ENCODE measurements around the gene ATRNL1. TPM values are rescaled to one million over a fixed set of nuclear protein-coding genes. Genes with fewer than 3 reads are reported as not detected.

Gene ATRNL1
- total RNA-seq, 1 donor from 2014 or later, result 2.9 TPM

GRCh38 chr10:115945701-115946445 lies 852.7 kb downstream of the ATRNL1 start:
- no peaks in the 10 kb centered on the region for H3K36me3 ChIP-seq
- no peaks in the 10 kb centered on the region for H3K4me1 ChIP-seq
- H3K9me3 ChIP-seq (replicated peaks), result no peaks in the 10 kb centered on the region
- no peak overlapping the region for H3K4me3 ChIP-seq
- TF ChIP-seq CTCF (IDR thresholded peaks at IDR 0.05; ENCODE audit: borderline replicate concordance), result no peak
- no peak overlapping the region for H3K27ac ChIP-seq (replicated peaks)
- H3K27me3 ChIP-seq (ENCODE audit: low read depth), result no peaks in the 10 kb centered on the region
- intact Hi-C loops (cut with micrococcal nuclease), result no loop called here
- no peak for DNase-seq

- H3K27ac ChIP-seq (replicated peaks), result no peak overlapping the region
- no peaks in the 10 kb centered on the region for H3K9me3 ChIP-seq (replicated peaks)
- H3K4me3 ChIP-seq, result no peak overlapping the region
- H3K36me3 ChIP-seq, result no peaks in the 10 kb centered on the region
- DNase-seq, result no peak
- H3K27me3 ChIP-seq (ENCODE audit: low read depth), result no peaks in the 10 kb centered on the region
- intact Hi-C loops (cut with micrococcal nuclease), result no loop called here
- H3K4me1 ChIP-seq, result no peaks in the 10 kb centered on the region
- TF ChIP-seq CTCF (IDR thresholded peaks at IDR 0.05; ENCODE audit: borderline replicate concordance), result no peak
Observed at GRCh38 chr10:115947104-115947503, 853.9 kb downstream of the ATRNL1 start.

GRCh38 chr10:115948465-115948864 lies 855.3 kb downstream of the ATRNL1 start:
- DNase-seq, result no peak
- no peak overlapping the region for H3K4me3 ChIP-seq
- no peak overlapping the region for H3K27ac ChIP-seq (replicated peaks)
- no peaks in the 10 kb centered on the region for H3K9me3 ChIP-seq (replicated peaks)
- H3K4me1 ChIP-seq, result no peaks in the 10 kb centered on the region
- intact Hi-C loops (cut with micrococcal nuclease), result no loop called here
- no peaks in the 10 kb centered on the region for H3K36me3 ChIP-seq
- TF ChIP-seq CTCF (IDR thresholded peaks at IDR 0.05; ENCODE audit: borderline replicate concordance), result peak; percentile 60
- no peaks in the 10 kb centered on the region for H3K27me3 ChIP-seq (ENCODE audit: low read depth)

GRCh38 chr10:115949282-115949844 lies 856.2 kb downstream of the ATRNL1 start:
- intact Hi-C loops (cut with micrococcal nuclease), result no loop called here
- no peak for TF ChIP-seq CTCF (IDR thresholded peaks at IDR 0.05; ENCODE audit: borderline replicate concordance)

GRCh38 chr10:115950320-115950719 lies 857.2 kb downstream of the ATRNL1 start:
- Histone ChIP-seq H3K27me3 (ENCODE audit: low read depth) (no peaks in the 10 kb centered on the region), H3K27ac (replicated peaks) (no peak overlapping the region), H3K4me1 (no peaks in the 10 kb centered on the region), H3K36me3 (no peaks in the 10 kb centered on the region), H3K9me3 (replicated peaks) (no peaks in the 10 kb centered on the region), H3K4me3 (no peak overlapping the region)
- no peak for TF ChIP-seq CTCF (IDR thresholded peaks at IDR 0.05; ENCODE audit: borderline replicate concordance)
- no peak for DNase-seq
- intact Hi-C loops (cut with micrococcal nuclease), result no loop called here

More at GRCh38 chr10:115949282-115949844, 856.2 kb downstream of the ATRNL1 start:
- Histone ChIP-seq H3K27ac (replicated peaks) (no peak overlapping the region), H3K4me3 (no peak overlapping the region), H3K36me3 (no peaks in the 10 kb centered on the region), H3K4me1 (no peaks in the 10 kb centered on the region), H3K27me3 (ENCODE audit: low read depth) (no peaks in the 10 kb centered on the region), H3K9me3 (replicated peaks) (no peaks in the 10 kb centered on the region)
- DNase-seq, result no peak

Measured in left ventricle myocardium inferior (tissue), 1 donor.